Ovary (tissue), 9 donors: Measurements from ENCODE around the gene PIK3AP1. TPM values are rescaled to one million over a fixed set of nuclear protein-coding genes. Genes with fewer than 3 reads are reported as not detected.
"Not testable (repeated sequence)": the region's sequence is repeated elsewhere in the genome, so short reads cannot be mapped to it uniquely, and the experiment has no call there.

ENCODE experiments used
- DNase-seq, 5 donors: peaks; one replicate each; pipeline ENCODE4 v3.0.0-alpha.2; 2019 to 2020
- H3K27ac ChIP-seq, 2 donors: fragments of 200-600 bp; one replicate each; pipeline versions ENCODE4 v1.5.1 to v1.8.0; 2019 to 2022
- H3K27me3 ChIP-seq: fragments of 200-600 bp; one replicate; pipeline ENCODE4 v1.8.0; 2022
- H3K36me3 ChIP-seq: fragments of 200-600 bp; sonication (generic); one replicate; pipeline ENCODE4 v1.5.1; 2019
- H3K4me1 ChIP-seq: one replicate; pipeline ENCODE4 v1.8.1; 2013; ENCODE audit warnings: mild to moderate bottlenecking, moderate library complexity; ENCODE audit not compliant: insufficient read depth
- H3K4me3 ChIP-seq: fragments of 200-600 bp; sonication (generic); one replicate; pipeline ENCODE4 v1.5.1; 2017
- H3K9me3 ChIP-seq, 2 donors: fragments of 200-600 bp in 1 of 2; sonication (generic) in 1 of 2; one replicate each; pipeline versions ENCODE4 v1.5.1 to v1.8.1; 2013 to 2019; ENCODE audit warnings: mild to moderate bottlenecking in 1 of 2, moderate library complexity in 1 of 2
- CTCF ChIP-seq, 3 donors: fragments of 450-650 bp in 2 of 3; fragments of 200-600 bp in 1 of 3; IDR thresholded peaks; one replicate each; pipeline versions ENCODE4 v1.5.1 to v1.8.0; 2016 to 2022; ENCODE audit warnings: antibody characterized with exemption in 3 of 3, mild to moderate bottlenecking in 1 of 3
- EP300 ChIP-seq: sonication (generic); formaldehyde crosslinking; IDR thresholded peaks from one replicate; pipeline ENCODE4 v1.6.1; 2017; ENCODE audit warnings: antibody characterized with exemption
- POLR2A ChIP-seq: fragments of 450-650 bp; IDR thresholded peaks from one replicate; pipeline ENCODE4 v1.6.1; 2017; ENCODE audit warnings: antibody characterized with exemption, mild to moderate bottlenecking, moderate library complexity
- WGBS, 3 donors: extraction: QIAGEN DNeasy Blood & Tissue Kit in 1 of 3; methylation state at CpG; one replicate each; pipeline versions ENCODE4 v1.1.5 to v1.1.7; 2013 to 2017; 5-methylcytosine and 5-hydroxymethylcytosine counted together
- intact Hi-C, 4 donors: fragments of 100-400 bp; cut with DNase I; formaldehyde crosslinking; loops; one replicate each; pipeline versions ENCODE4 v1.11.0 to v1.15.1; 2022 to 2023
- polyA plus RNA-seq, 2 donors: library from polyadenylated mRNA; stranded (reverse); fragments of 200-250 nt in 1 of 2; fragments of 350-450 nt in 1 of 2; fragmentation: Illumina TruSeq in 1 of 2; extraction: RNeasy Lipid Tissue Mini Kit (QIAGEN cat#74804) in 1 of 2; gene quantifications; one replicate each; pipeline ENCODE4 v1.2.3, GENCODE V29; 2013 to 2014
- total RNA-seq, 7 donors: library from RNA; depleted of rRNA in 2 of 7; stranded (reverse); fragments of >200 nt in 2 of 7; fragmentation: NEBNext Ultra II Directional in 3 of 7; extraction: Animal tissue kit (Norgen Biotek cat#: 25700) in 3 of 7; gene quantifications; one replicate each; pipeline versions ENCODE4 v1.1.0 to v1.2.4, GENCODE V29; 2016 to 2023
- donor health status: DM: no; HTN: no; CAD: no; lungs with moderate emphysema.
- donor health status: DM: no; HTN: no; CAD: no.
- donor health status: Bipolar disorder and iron deficiency.
- donor health status: DM: yes; HTN: yes; CAD: no.
- donor health status: DM: no; HTN: no; CAD: no.
- donor health status: DM: yes; HTN: yes; CAD: no.

Gene PIK3AP1
- total and polyA plus RNA-seq, 9 donors: 2.5 to 14.2 (median 7.8) TPM

GRCh38 chr10:96577069-96577468 is 143.2 kb downstream of the PIK3AP1 start:
- H3K4me1 ChIP-seq: peaks cover 1% of the 10 kb centered on the region
- DNase-seq: no peak
- no peaks in the 10 kb centered on the region for H3K36me3 ChIP-seq
- intact Hi-C loops: no loop called here
- H3K27ac ChIP-seq: no peak overlapping the region
- no peak for TF ChIP-seq POLR2A
- no peak for TF ChIP-seq CTCF (IDR thresholded peaks at IDR 0.05)
- no peak for TF ChIP-seq EP300
- 96 to 98% (median 97%) methylated on average over 1 of the region's 1 CpG for WGBS, 3 donors
- H3K27me3 ChIP-seq: no peaks in the 10 kb centered on the region
- no peaks in the 10 kb centered on the region for H3K9me3 ChIP-seq
- H3K4me3 ChIP-seq: no peak overlapping the region

- WGBS, 3 donors: 64 to 72% (median 68%) methylated on average over 1 of the region's 1 CpG
- Histone ChIP-seq H3K4me1 (peaks cover 1% of the 10 kb centered on the region), H3K27me3 (no peaks in the 10 kb centered on the region), H3K9me3 (no peaks in the 10 kb centered on the region), H3K27ac (no peak overlapping the region), H3K36me3 (no peaks in the 10 kb centered on the region), H3K4me3 (no peak overlapping the region)
- intact Hi-C loops: no loop called here
- DNase-seq: no peak
- TF ChIP-seq CTCF (IDR thresholded peaks at IDR 0.05) (no peak), POLR2A (no peak), EP300 (no peak)
Observed at GRCh38 chr10:96576277-96576980, 143.9 kb downstream of the PIK3AP1 start.

GRCh38 chr10:96574564-96574963 is 145.8 kb downstream of the PIK3AP1 start:
- intact Hi-C loops, H3K27ac ChIP-seq, H3K4me1 ChIP-seq, H3K4me3 ChIP-seq, H3K27me3 ChIP-seq, H3K9me3 ChIP-seq, DNase-seq, H3K36me3 ChIP-seq: not testable (repeated sequence)
- 91 to 98% (median 96%) methylated on average over 2 of the region's 2 CpGs for WGBS, 3 donors

- TF ChIP-seq EP300 (no peak), POLR2A (no peak), CTCF (IDR thresholded peaks at IDR 0.05) (no peak)
- no peak for DNase-seq
- H3K27ac ChIP-seq: no peak overlapping the region
- no peaks in the 10 kb centered on the region for H3K9me3 ChIP-seq
- H3K36me3 ChIP-seq: no peaks in the 10 kb centered on the region
- no peaks in the 10 kb centered on the region for H3K27me3 ChIP-seq
- intact Hi-C loops: no loop called here
- H3K4me1 ChIP-seq: peaks cover 5% of the 10 kb centered on the region
- no peak overlapping the region for H3K4me3 ChIP-seq
- 83 to 87% (median 83%) methylated on average over 5 of the region's 5 CpGs for WGBS, 3 donors
Observed at GRCh38 chr10:96573036-96573435, 147.3 kb downstream of the PIK3AP1 start.
